Peyer's patch (tissue), 4 donors: ENCODE measurements around the gene ADAMTSL4. TPM values are rescaled to one million over a fixed set of nuclear protein-coding genes. Genes with fewer than 3 reads are reported as not detected.

Experiments
- DNase-seq, 3 donors: peaks; one replicate each; pipeline ENCODE4 v3.0.0-alpha.2; 2017 to 2019
- H3K27ac ChIP-seq, 4 donors: fragments of 200-600 bp; sonication (generic); one replicate each; pipeline ENCODE4 v1.5.1; 2016 to 2019
- H3K27me3 ChIP-seq, 2 donors: fragments of 200-600 bp; sonication (generic); one replicate each; pipeline ENCODE4 v1.5.1; 2019
- H3K36me3 ChIP-seq, 3 donors: fragments of 200-600 bp; sonication (generic); one replicate each; pipeline ENCODE4 v1.5.1; 2016 to 2019
- H3K4me1 ChIP-seq, 4 donors: fragments of 200-600 bp; sonication (generic); one replicate each; pipeline ENCODE4 v1.5.1; 2016 to 2019
- H3K4me3 ChIP-seq, 4 donors: fragments of 200-600 bp; sonication (generic); 1 replicate in 3 of 4; 2 replicates in 1 of 4; pipeline ENCODE4 v1.5.1; 2016 to 2019; ENCODE audit warnings: mild to moderate bottlenecking in 1 of 4
- H3K9me3 ChIP-seq, 4 donors: fragments of 200-600 bp; sonication (generic); one replicate each; pipeline ENCODE4 v1.5.1; 2016 to 2019; ENCODE audit warnings: mild to moderate bottlenecking in 1 of 4
- POLR2A ChIP-seq, 2 donors: fragments of 450-650 bp; IDR thresholded peaks; one replicate each; pipeline ENCODE4 v1.5.1; 2017; ENCODE audit warnings: antibody characterized with exemption in 2 of 2, mild to moderate bottlenecking in 2 of 2, moderate library complexity in 2 of 2
- total RNA-seq, 4 donors: library from RNA; depleted of rRNA; stranded (reverse); fragments of >200 nt; gene quantifications; one replicate each; pipeline ENCODE4 v1.1.0, GENCODE V29; 2016
- TF ChIP-seq, protein P1 (sequence below), 6 experiments: fragments of 450-650 bp in 4 of 6; fragments of 200-600 bp in 2 of 6; sonication (generic) in 1 of 6; IDR thresholded peaks; one replicate each; pipeline ENCODE4 v1.5.1; 2017 to 2019; ENCODE audit warnings: antibody characterized with exemption in 6 of 6, mild to moderate bottlenecking in 3 of 6, moderate library complexity in 1 of 6

The ADAMTSL4 gene
- total RNA-seq, 4 donors from 2014 or later = 2.3 to 28.9 (median 15.3) TPM

DNA sequence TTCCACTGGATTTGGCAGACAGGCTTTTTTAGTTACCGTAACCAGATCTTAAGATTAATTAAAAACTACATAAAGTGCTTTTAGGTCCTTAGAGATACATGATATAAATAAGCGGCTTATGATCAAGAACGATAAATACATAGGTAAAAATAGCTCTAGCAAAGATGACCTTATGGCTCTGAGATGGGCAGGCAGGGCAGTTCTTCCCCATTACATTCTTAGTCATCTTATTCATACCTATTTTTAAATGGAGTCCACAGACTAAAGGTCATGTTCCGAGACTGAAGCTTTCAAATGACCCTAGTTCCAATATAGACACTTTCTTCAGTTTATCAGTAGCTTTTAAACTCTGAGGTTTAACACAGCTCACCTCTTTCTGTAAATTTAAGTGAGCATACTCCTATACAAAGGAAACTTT, 25.9 kb downstream of the ADAMTSL4 start:
- Histone ChIP-seq H3K9me3 (no peaks in the 10 kb centered on the region), H3K36me3 (peaks cover 0 to 82% (median 0%) of the 10 kb centered on the region in 3 donors), H3K4me1 (peaks cover 3 to 59% (median 33%) of the 10 kb centered on the region in 4 donors), H3K27me3 (no peaks in the 10 kb centered on the region), H3K4me3 (peak overlapping the region; percentile 14 to 89 (median 84)), H3K27ac (peak overlapping the region; percentile 55 to 100 (median 98))
- peak in 2 of 3 donors; percentile 1 to 49 for DNase-seq
- TF ChIP-seq POLR2A (IDR thresholded peaks at IDR 0.05) = peak in 1 of 2 donors; percentile 55
- TF ChIP-seq, protein P1, sequence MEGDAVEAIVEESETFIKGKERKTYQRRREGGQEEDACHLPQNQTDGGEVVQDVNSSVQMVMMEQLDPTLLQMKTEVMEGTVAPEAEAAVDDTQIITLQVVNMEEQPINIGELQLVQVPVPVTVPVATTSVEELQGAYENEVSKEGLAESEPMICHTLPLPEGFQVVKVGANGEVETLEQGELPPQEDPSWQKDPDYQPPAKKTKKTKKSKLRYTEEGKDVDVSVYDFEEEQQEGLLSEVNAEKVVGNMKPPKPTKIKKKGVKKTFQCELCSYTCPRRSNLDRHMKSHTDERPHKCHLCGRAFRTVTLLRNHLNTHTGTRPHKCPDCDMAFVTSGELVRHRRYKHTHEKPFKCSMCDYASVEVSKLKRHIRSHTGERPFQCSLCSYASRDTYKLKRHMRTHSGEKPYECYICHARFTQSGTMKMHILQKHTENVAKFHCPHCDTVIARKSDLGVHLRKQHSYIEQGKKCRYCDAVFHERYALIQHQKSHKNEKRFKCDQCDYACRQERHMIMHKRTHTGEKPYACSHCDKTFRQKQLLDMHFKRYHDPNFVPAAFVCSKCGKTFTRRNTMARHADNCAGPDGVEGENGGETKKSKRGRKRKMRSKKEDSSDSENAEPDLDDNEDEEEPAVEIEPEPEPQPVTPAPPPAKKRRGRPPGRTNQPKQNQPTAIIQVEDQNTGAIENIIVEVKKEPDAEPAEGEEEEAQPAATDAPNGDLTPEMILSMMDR (IDR thresholded peaks at IDR 0.05) = no peak

DNA sequence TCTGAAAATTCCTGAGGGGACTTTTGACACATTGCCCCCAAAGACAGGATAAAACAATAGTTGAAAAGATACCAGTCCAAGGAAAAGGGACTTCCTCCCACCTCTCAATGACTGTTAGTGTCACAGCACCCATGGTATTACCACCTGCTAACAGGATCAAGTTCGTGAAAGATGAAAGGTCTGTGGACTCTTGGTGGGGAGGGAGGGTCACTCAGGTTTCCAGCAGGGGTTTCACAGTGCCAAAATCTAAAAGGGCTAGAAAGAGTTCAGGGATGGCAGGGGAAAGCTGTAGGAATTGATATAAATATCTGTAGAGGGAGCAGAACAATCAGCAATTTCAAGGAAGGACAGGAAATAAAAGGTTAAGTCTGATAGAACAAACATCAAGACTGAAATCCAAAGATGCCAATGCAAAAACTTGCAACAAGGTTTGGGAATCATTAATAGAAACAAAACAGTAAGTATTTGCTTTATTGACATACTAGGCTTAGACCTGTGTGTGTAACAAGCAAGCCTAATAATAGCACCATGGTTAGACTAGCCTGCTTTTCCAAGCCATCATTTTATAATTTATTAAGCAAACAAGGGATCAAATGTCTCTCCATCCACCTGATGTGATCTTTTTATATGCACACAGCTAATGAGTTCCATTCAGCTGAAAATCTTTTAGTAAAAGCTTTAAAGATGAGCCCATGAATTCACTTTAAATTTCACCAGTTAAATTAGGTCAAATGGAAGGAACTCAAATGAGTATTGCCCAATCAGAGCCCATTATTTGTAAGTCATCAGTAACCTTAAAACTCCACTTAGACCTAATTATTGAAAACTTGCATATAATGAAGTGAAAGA, 26.5 kb downstream of the ADAMTSL4 start:
- Histone ChIP-seq H3K4me1 (peaks cover 3 to 58% (median 28%) of the 10 kb centered on the region in 4 donors), H3K27me3 (no peaks in the 10 kb centered on the region), H3K36me3 (peaks cover 0 to 75% (median 0%) of the 10 kb centered on the region in 3 donors), H3K4me3 (peak overlapping the region; percentile 81 to 99 (median 88)), H3K9me3 (no peaks in the 10 kb centered on the region), H3K27ac (peak overlapping the region; percentile 55 to 100 (median 98))
- no peak for TF ChIP-seq POLR2A (IDR thresholded peaks at IDR 0.05)
- TF ChIP-seq, protein P1 (IDR thresholded peaks at IDR 0.05) = no peak
- peak in 2 of 3 donors; percentile 3 to 34 for DNase-seq

DNA sequence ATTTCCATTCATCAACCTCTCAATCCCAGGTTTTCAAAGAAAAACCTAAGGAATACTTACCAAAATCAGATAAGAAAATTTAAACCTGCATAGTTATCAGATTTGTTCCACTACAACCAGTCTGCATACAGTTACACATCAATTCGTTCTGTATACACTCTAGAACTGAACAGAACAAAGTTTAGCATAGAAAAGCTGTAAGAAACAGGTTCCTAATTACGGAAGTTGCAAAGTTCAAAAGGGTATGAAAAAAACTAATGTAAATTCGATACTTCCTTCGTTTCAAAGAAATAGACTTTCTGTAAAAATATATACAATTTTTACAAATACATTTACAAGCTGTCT, 27.1 kb downstream of the ADAMTSL4 start:
- Histone ChIP-seq H3K27ac (peak overlapping the region; percentile 97 to 100 (median 100)), H3K36me3 (peaks cover 0 to 69% (median 0%) of the 10 kb centered on the region in 3 donors), H3K27me3 (no peaks in the 10 kb centered on the region), H3K4me1 (peaks cover 3 to 52% (median 27%) of the 10 kb centered on the region in 4 donors), H3K4me3 (peak overlapping the region; percentile 81 to 99 (median 88)), H3K9me3 (no peaks in the 10 kb centered on the region)
- no peak for TF ChIP-seq POLR2A (IDR thresholded peaks at IDR 0.05)
- TF ChIP-seq, protein P1 (IDR thresholded peaks at IDR 0.05) = no peak
- no peak for DNase-seq

DNA sequence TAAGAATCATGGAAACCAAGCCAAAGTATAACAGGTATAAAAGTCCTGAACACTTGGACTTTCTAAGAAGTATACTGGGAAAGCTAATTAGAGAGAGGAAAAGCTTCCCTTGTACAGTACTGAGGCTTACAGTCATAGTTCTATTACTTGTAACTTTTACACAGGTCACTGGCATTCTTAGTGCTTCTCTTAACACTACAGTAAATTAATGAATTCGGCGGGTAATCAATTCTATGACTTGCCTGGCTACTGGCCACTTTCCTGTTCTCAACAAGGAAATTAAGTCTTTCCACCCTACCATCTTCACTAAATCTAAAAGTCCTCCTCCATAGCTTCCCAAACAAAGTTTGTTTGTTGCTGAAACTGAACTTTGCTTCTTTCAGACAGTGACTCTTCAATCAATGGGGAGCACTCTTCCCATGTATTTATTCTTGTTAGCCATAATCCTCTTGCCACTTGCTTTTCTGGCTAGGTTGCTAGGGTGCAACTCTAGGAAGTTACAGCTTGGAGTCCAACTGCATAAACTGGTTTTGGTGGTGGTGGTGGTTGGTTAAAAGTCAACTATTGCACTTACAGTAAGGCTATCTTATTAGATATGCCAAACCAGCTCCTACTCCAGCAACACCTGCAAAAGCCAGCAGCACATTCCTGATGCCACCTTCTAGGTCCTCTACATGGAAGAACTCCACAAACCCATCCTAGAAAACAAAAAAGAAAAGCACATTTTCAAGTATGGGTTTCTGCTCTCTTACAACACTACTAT, 27.8 kb downstream of the ADAMTSL4 start:
- Histone ChIP-seq H3K27me3 (no peaks in the 10 kb centered on the region), H3K36me3 (peaks cover 0 to 63% (median 0%) of the 10 kb centered on the region in 3 donors), H3K4me1 (peaks cover 3 to 46% (median 25%) of the 10 kb centered on the region in 4 donors), H3K9me3 (no peaks in the 10 kb centered on the region), H3K4me3 (peak overlapping the region; percentile 81 to 99 (median 88)), H3K27ac (peak overlapping the region; percentile 97 to 100 (median 100))
- peak in 2 of 3 donors; percentile 9 to 45 for DNase-seq
- TF ChIP-seq, protein P1 (IDR thresholded peaks at IDR 0.05) = no peak
- peak in 1 of 2 donors; percentile 19 for TF ChIP-seq POLR2A (IDR thresholded peaks at IDR 0.05)

DNA sequence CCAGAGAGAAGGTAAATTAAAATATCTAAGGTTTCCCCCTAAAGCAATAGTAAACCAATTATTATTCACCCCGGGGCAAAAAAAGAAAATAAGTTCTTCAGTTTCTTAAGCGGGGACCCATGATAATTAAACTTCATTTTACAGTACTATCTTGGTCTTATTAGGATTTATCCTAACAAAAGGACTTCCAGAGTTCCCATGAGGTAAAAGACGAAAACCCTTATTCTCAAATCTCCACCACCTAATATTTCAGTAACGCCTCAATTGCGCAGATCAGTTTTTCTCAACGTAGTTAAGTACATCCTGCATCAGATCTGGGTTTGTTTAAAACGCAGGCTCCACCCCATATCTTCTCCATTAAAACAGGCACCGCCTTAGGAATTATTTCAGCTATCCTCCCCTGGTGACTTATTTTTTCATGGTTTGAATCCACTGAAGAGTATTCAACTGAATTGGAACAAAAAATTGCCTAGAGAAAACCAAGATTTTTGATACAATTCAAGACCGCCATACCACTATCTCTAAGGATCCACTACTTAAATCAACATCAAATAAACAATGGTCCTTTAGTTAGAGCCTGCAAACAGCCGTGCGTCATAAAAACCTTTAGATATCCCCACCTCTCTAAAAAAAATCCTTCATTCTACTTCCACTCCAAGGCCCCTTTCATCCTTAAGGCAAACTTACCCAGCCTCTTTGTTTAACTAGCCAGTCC, 28.5 kb downstream of the ADAMTSL4 start:
- H3K4me1 ChIP-seq = peaks cover 3 to 39% (median 17%) of the 10 kb centered on the region in 4 donors
- no peaks in the 10 kb centered on the region for H3K27me3 ChIP-seq
- no peak for TF ChIP-seq POLR2A (IDR thresholded peaks at IDR 0.05)
- TF ChIP-seq, protein P1 (IDR thresholded peaks at IDR 0.05) = no peak
- H3K9me3 ChIP-seq = no peaks in the 10 kb centered on the region
- peak overlapping the region; percentile 81 to 99 (median 88) for H3K4me3 ChIP-seq
- H3K36me3 ChIP-seq = peaks cover 0 to 56% (median 0%) of the 10 kb centered on the region in 3 donors
- H3K27ac ChIP-seq = peak overlapping the region; percentile 97 to 100 (median 100)
- DNase-seq = peak in 1 of 3 donors; percentile 45
